HG03025 (cell line): ENCODE results near the gene SLAMF9.

ENCODE experiments used
- ATAC-seq: cut with Tn5 transposase; IDR thresholded peaks from one replicate; pipeline ENCODE4 v1.9.1; 2021; ENCODE audit warnings: mild to moderate bottlenecking, moderate library complexity; ENCODE audit not compliant: unreplicated experiment, low FRiP score

SLAMF9 gene

GRCh38 chr1:159935719-159936272 lies 18.2 kb downstream of the SLAMF9 start:
- ATAC-seq, result no peak

DNA sequence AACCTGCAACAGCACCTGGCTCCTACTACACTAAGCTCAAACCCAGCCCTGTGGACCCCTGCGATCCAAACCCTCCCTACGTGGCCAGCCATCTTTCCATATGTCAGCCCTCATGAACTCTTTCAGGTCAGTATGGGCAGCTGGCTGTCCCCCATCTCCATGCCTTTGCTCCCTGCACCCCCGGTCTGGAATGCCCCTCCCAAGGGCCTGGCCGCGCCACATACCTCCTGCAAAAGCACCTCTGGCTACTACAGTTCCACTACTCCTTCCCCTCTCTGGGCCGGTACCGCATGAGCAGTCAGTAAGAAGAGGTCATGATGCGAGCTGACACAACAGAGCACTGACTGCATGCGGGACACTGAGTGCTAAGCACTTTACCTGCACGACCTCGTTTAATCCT lies 18.7 kb downstream of the SLAMF9 start:
- no peak for ATAC-seq

GRCh38 chr1:159934136-159935039 lies 19.6 kb downstream of the SLAMF9 start:
- ATAC-seq, result no peak

DNA sequence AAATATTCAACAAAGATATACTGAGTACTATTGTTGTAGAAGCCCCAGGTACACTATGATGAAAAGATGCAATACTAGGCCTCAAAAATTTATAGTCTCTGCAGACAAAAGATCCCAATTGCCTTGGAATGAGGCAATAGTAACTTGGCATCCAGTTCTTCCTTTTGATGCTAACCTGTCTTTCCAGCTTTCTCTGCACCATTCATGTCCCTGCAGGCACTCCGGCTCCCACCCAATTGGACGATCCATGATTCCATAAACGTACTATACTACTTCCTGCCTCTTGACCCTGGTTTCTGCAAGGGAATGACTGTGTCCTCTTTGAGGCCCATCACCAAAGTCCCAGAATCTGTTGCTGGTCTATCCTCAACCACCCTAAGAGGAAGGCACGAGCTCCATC lies 20.7 kb downstream of the SLAMF9 start:
- ATAC-seq, result no peak

DNA sequence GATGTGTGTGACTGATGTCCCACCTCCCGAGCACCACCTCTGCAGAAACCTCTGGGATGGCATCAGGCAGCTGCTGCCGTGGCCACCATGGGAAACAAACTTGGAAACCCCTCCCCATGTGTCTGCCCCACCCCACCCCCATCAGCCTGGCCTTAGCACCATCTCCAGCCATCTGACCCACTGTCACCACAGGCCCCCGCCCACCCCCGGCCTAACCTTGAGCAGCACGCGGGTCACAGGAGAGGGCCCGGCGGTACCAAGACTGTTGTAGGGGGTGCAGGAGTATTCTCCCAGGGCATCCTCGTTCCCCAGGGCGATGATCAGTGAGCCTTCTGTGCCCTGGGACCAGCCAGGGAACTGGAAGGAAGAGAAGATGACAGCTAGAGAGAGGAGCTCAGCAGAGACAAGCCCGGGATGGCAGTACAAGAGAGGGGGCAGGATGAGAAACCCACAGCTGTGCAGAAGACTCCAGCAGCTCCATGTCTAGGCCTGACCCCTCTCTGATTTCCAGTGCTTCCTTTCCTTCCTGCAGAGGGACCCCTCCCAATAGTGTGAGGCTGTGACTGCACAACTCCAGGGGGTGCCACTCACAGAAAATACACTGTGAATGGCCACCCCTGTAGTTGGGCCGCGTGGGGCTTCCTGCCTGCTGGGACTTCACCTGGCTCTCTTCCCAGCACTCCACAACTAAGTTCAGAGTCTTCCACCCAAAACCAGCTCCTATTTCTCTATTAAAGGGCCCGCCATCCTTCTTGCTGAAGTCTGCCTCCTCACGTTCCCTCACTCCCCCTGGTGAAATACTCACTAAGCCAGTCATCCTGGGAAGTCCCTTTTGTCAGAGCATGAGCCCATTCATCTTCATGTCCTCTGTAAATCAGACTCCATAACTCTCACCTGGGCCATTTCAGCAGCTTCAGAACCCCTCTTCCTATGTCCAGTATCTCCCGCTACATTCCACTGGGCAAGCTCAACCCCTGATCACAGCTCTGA lies 21.4 kb downstream of the SLAMF9 start:
- ATAC-seq, result no peak

GRCh38 chr1:159931795-159932173 lies 22.3 kb downstream of the SLAMF9 start:
- no peak for ATAC-seq

DNA sequence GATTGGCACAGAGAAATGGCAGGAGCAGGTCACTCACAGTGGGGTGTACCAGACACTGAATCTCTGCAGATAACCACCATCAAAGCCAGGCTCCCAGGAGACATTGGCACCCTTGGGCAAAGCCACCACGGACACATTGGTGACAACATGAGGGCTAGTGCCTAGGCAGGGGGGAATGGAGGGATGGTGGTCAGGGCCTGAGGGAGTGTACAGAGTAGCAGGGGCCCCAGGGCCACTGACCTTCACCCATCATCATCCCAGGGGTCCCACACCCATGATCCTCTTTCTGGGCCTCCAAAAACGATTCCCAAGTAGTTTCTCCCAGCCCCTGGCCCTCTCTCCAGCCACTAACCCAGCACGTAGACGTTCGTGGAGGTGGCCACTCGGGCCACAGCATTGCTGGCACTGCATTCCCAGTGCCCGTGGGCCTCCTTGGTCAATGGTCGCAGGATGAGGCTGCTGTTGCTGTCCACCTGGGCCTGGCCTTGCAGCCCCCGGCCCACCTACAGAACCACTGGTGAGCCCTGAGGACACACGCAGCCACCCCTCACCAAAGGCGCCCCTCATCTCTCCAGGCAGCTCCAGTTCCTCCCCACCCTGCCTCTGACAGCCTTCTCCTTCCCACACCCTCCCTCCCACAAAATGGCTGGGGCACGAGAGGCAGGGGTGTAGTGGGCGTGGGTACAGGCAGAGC lies 22.8 kb downstream of the SLAMF9 start:
- ATAC-seq, result no peak

- ATAC-seq, result no peak
These were observed 23.4 kb downstream of the SLAMF9 start for GRCh38 chr1:159930634-159931033.

- no peak for ATAC-seq
These were observed 23.8 kb downstream of the SLAMF9 start for GRCh38 chr1:159930216-159930615.

GRCh38 chr1:159929155-159930051 lies 24.6 kb downstream of the SLAMF9 start:
- ATAC-seq, result no peak

GRCh38 chr1:159928491-159929050 lies 25.5 kb downstream of the SLAMF9 start:
- no peak for ATAC-seq

- ATAC-seq, result no peak
These were observed 26.1 kb downstream of the SLAMF9 start for GRCh38 chr1:159927849-159928431.

DNA sequence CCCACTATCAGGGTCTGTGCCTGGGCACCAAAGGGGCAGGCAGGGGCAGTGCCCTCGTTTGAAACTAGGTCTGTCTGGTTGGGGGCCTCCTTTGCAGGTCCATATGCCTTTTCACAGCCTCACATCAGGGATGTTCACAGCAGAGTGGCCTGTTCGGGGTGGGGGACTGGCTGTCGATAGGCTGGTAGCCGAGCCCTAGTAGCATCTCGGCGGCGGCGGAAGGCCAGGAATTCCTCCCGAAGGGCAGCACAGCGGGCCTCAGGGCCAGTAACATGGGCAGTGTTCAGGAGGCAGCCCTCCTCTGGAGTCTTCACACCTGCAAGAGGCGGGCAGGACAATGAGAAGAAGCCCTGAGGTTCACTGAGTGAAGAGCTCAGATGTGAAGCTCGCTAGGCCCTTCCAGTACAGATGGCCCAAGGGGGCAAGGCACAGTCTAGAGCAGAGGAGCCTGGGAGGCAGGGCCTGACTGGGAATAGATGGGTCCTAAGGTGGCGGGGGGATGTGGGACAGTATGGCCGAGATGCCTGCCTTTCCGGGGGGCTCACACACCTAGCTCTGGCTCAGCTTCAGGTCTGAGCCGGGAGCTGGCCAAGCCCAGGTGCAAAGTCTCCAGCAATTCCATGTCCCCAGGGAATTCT lies 26.7 kb downstream of the SLAMF9 start:
- no peak for ATAC-seq

DNA sequence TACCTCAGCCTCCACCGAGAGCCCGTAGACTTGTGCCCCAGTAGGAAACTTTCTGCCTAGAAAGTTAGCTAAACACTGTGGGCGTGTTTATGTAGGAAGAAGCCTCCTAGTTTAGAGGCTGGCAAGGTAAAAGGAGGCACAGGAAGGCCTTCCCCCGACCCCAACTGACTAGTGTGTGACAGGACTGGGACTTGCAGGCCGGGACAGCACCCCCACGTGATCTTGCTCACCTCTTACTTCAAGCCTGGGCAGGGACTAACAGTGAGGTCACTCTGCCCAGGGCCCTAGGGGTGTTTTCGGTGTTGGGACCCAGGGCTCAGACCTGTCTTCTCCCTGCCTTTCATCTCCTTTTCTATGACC lies 28.3 kb downstream of the SLAMF9 start:
- no peak for ATAC-seq

DNA sequence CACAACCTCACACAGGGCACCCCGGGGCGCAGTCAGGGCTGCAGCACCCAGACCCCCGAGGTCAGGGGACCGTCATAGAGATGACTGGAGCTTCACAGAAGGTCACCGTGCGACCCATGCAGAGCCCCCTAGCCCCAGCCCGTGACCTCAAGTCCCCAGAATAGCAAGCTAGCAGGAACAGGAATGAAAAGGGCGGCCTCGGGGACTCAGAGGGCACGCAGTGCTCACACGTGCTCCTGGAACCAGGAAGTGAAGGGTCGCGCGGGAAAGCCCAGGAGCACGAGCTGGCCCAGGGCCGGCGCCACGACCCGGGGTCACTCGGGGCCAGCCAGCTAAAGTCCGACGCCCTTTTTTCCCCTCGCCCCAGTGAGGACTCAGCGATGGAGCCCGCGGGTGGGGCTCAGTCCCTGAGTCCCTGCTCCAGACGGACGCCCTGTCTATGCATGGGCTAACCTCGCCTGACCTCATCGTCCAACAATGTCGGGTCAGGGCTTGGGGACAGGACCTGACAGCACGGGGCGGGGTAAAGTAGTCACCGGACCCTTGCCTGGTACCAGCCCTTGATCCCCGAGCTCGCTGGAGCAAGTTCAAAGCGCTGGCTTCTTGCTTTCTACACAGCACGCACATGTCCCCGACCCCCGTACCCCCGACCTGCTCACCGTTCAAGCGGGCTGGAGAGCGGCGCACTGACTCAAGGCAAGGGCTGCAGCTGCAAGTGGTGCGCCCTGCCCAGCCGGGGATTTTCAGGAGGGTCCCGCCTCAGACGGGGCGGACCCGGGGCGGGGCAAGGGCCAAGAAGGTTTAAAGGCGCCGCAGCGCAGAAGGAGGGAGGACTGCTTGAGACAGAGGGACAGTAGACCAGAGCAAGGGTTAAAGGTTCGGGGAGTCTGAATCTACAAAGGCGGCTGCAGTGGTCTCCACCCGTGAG lies 29.0 kb downstream of the SLAMF9 start, which contains the start of gene TAGLN2:
Gene TAGLN2 (minus strand): TSS at position 717 of the 928 bp plus-strand sequence. CDS start 4,998 bp downstream, outside the sequence.
- ATAC-seq, result peak; percentile 57

- no peak for ATAC-seq
These were observed 29.8 kb downstream of the SLAMF9 start for GRCh38 chr1:159924025-159924790.
